GM12878 (cell line): ENCODE data around the gene SSRP1.

Source experiments
- BHLHE40 ChIP-seq, 2 experiments: fragments of 450-650 bp in 1 of 2; IDR thresholded peaks; 2 replicates each; pipeline ENCODE4 v1.6.1; 2011 to 2017; ENCODE audit warnings: low read depth in 2 of 2, borderline replicate concordance in 1 of 2, improper control_type of control experiment in 1 of 2, low read length in 1 of 2, mild to moderate bottlenecking in 1 of 2
- CTCF ChIP-seq, 3 experiments: IDR thresholded peaks in 2 of 3; conservative IDR thresholded peaks in 1 of 3; 2 replicates each; pipeline ENCODE4 v1.5.1; 2011; ENCODE audit warnings: low read depth in 3 of 3, low read length in 3 of 3, mild to moderate bottlenecking in 3 of 3, control low read depth in 2 of 3, moderate library complexity in 2 of 3, inconsistent platforms in 1 of 3, mixed read lengths in 1 of 3; ENCODE audit not compliant: control insufficient read depth in 2 of 3, insufficient read depth in 1 of 3; ENCODE audit errors: extremely low read depth in 1 of 3
- EGR1 ChIP-seq, 2 experiments: IDR thresholded peaks; 1 replicate in 1 of 2; 2 replicates in 1 of 2; pipeline ENCODE4 v1.6.1; 2011 to 2012; ENCODE audit warnings: low read depth in 2 of 2, low read length in 2 of 2, borderline replicate concordance in 1 of 2, mild to moderate bottlenecking in 1 of 2, moderate library complexity in 1 of 2
- EP300 ChIP-seq, 2 experiments: fragments of 150-350 bp in 1 of 2; IDR thresholded peaks; 2 replicates each; pipeline ENCODE4 v1.6.1; 2011 to 2012; ENCODE audit warnings: low read depth in 2 of 2, low read length in 2 of 2, borderline replicate concordance in 1 of 2, improper control_type of control experiment in 1 of 2, inconsistent platforms in 1 of 2; ENCODE audit not compliant: control insufficient read depth in 1 of 2
- GABPA ChIP-seq: IDR thresholded peaks from 2 replicates; pipeline ENCODE4 v1.6.1; 2014; ENCODE audit warnings: antibody characterized with exemption, low read depth, mild to moderate bottlenecking, inconsistent platforms
- MTA3 ChIP-seq: IDR thresholded peaks from 2 replicates; pipeline ENCODE4 v1.6.1; 2012; ENCODE audit warnings: low read length, inconsistent platforms, borderline replicate concordance
- POLR2A ChIP-seq: IDR thresholded peaks from 2 replicates; pipeline ENCODE4 v1.6.1; 2011; ENCODE audit warnings: low read depth, mild to moderate bottlenecking, low read length
- POLR2AphosphoS5 ChIP-seq: IDR thresholded peaks from 2 replicates; pipeline ENCODE4 v1.6.1; 2011; ENCODE audit warnings: mild to moderate bottlenecking, low read length, inconsistent platforms
- USF1 ChIP-seq: IDR thresholded peaks from 2 replicates; pipeline ENCODE4 v1.6.1; 2011; ENCODE audit warnings: borderline replicate concordance, low read depth, mild to moderate bottlenecking, moderate library complexity, mixed read lengths, low read length; ENCODE audit not compliant: insufficient read depth; ENCODE audit errors: extremely low read length

GRCh38 chr11:57338142-57338541 is 2.5 kb upstream of the SSRP1 start, which contains the start of gene P2RX3:
- no peak for TF ChIP-seq POLR2A
- TF ChIP-seq EP300 (IDR thresholded peaks at IDR 0.05; ENCODE audit: borderline replicate concordance in 1 of 2, control insufficient read depth in 1 of 2, low read depth in 2 of 2, low read length in 2 of 2): no peak
- TF ChIP-seq MTA3: no peak
- TF ChIP-seq POLR2AphosphoS5: no peak
- no peak for TF ChIP-seq USF1
- TF ChIP-seq EGR1 (IDR thresholded peaks at IDR 0.05; ENCODE audit: borderline replicate concordance in 1 of 2, low read depth in 2 of 2, low read length in 2 of 2): no peak
- no peak for TF ChIP-seq CTCF (IDR thresholded peaks at IDR 0.05 in 2 of 3, conservative IDR thresholded peaks at IDR 0.05 in 1 of 3; ENCODE audit: control insufficient read depth in 2 of 3, extremely low read depth in 1 of 3, insufficient read depth in 1 of 3, low read depth in 3 of 3, low read length in 3 of 3)
- TF ChIP-seq GABPA: no peak
- no peak for TF ChIP-seq BHLHE40 (IDR thresholded peaks at IDR 0.05; ENCODE audit: borderline replicate concordance in 1 of 2, low read depth in 2 of 2, low read length in 1 of 2)
